Skeletal muscle satellite cell (primary cell): ENCODE results near the gene ZNF740.
"Not testable (repeated sequence)": the region's sequence is repeated elsewhere in the genome, so short reads cannot be mapped to it uniquely, and the experiment has no call there.

ENCODE experiments used
- H3K27me3 ChIP-seq: 2 replicates; pipeline ENCODE4 v1.7.0; 2013; ENCODE audit warnings: low read length; ENCODE audit not compliant: control insufficient read depth, insufficient read depth
- H3K36me3 ChIP-seq: 2 replicates; pipeline ENCODE4 v1.7.0; 2013; ENCODE audit warnings: mild to moderate bottlenecking, control low read depth, low read length; ENCODE audit not compliant: insufficient read depth
- H3K4me1 ChIP-seq: 2 replicates; pipeline ENCODE4 v1.7.0; 2013; ENCODE audit warnings: low read length; ENCODE audit not compliant: control insufficient read depth, insufficient read depth
- H3K4me2 ChIP-seq: 2 replicates; pipeline ENCODE4 v1.7.0; 2013; ENCODE audit warnings: mild to moderate bottlenecking, low read length
- H3K4me3 ChIP-seq: 2 replicates; pipeline ENCODE4 v1.7.0; 2013; ENCODE audit warnings: low read length
- H3K9ac ChIP-seq: 2 replicates; pipeline ENCODE4 v1.7.0; 2013; ENCODE audit warnings: mild to moderate bottlenecking, low read depth, low read length, moderate library complexity
- H3K9me3 ChIP-seq: replicated peaks from 2 replicates; pipeline ENCODE4 v1.7.0; 2013; ENCODE audit warnings: mild to moderate bottlenecking, control low read depth, low read length

The ZNF740 gene

GRCh38 chr12:53176750-53177149, 3.8 kb upstream of the ZNF740 start:
- Histone ChIP-seq H3K9me3 (no peaks in the 10 kb centered on the region), H3K27me3 (no peaks in the 10 kb centered on the region), H3K4me2 (no peak overlapping the region)

GRCh38 chr12:53177447-53177846, 3.1 kb upstream of the ZNF740 start:
- H3K36me3 ChIP-seq, H3K9ac ChIP-seq, H3K27me3 ChIP-seq, H3K4me3 ChIP-seq, H3K9me3 ChIP-seq, H3K4me2 ChIP-seq: not testable (repeated sequence)
- peaks cover 33% of the 10 kb centered on the region for H3K4me1 ChIP-seq

More at GRCh38 chr12:53176750-53177149, 3.8 kb upstream of the ZNF740 start:
- H3K36me3 ChIP-seq, result peaks cover 3% of the 10 kb centered on the region
- peaks cover 27% of the 10 kb centered on the region for H3K4me1 ChIP-seq
- H3K9ac ChIP-seq, result no peak overlapping the region
- H3K4me3 ChIP-seq, result no peak overlapping the region

GRCh38 chr12:53178803-53179202, 1.7 kb upstream of the ZNF740 start:
- not testable (repeated sequence) for H3K4me3 ChIP-seq, H3K27me3 ChIP-seq, H3K9me3 ChIP-seq, H3K9ac ChIP-seq, H3K4me2 ChIP-seq
- Histone ChIP-seq H3K4me1 (peaks cover 41% of the 10 kb centered on the region), H3K36me3 (peaks cover 22% of the 10 kb centered on the region)

- Histone ChIP-seq H3K36me3 (peaks cover 29% of the 10 kb centered on the region), H3K27me3 (no peaks in the 10 kb centered on the region), H3K4me1 (peaks cover 38% of the 10 kb centered on the region), H3K9me3 (no peaks in the 10 kb centered on the region), H3K4me2 (peak overlapping the region; percentile 88), H3K4me3 (peak overlapping the region; percentile 95), H3K9ac (peak overlapping the region; percentile 88)
Measured at GRCh38 chr12:53179687-53180219, 769 bp upstream of the ZNF740 start.

GRCh38 chr12:53180931-53181645, 566 bp downstream of the ZNF740 start:
- Histone ChIP-seq H3K4me2 (peak overlapping the region; percentile 88), H3K9ac (peak overlapping the region; percentile 88), H3K4me1 (peaks cover 31% of the 10 kb centered on the region), H3K9me3 (no peaks in the 10 kb centered on the region), H3K27me3 (no peaks in the 10 kb centered on the region), H3K36me3 (peaks cover 42% of the 10 kb centered on the region), H3K4me3 (peak overlapping the region; percentile 95)

- H3K9me3 ChIP-seq, result no peaks in the 10 kb centered on the region
- peak overlapping the region; percentile 88 for H3K4me2 ChIP-seq
- H3K27me3 ChIP-seq, result no peaks in the 10 kb centered on the region
- peaks cover 50% of the 10 kb centered on the region for H3K36me3 ChIP-seq
- H3K4me3 ChIP-seq, result peak overlapping the region; percentile 95
- H3K9ac ChIP-seq, result peak overlapping the region; percentile 88
- peaks cover 31% of the 10 kb centered on the region for H3K4me1 ChIP-seq
Measured at GRCh38 chr12:53181935-53182334, 1.4 kb downstream of the ZNF740 start.

GRCh38 chr12:53182903-53183302, 2.4 kb downstream of the ZNF740 start:
- H3K9ac ChIP-seq, result no peak overlapping the region
- H3K4me2 ChIP-seq, result peak overlapping the region; percentile 88
- peaks cover 60% of the 10 kb centered on the region for H3K36me3 ChIP-seq
- no peak overlapping the region for H3K4me3 ChIP-seq
- H3K9me3 ChIP-seq, result no peaks in the 10 kb centered on the region
- peaks cover 31% of the 10 kb centered on the region for H3K4me1 ChIP-seq
- H3K27me3 ChIP-seq, result no peaks in the 10 kb centered on the region

GRCh38 chr12:53184828-53185227, 4.3 kb downstream of the ZNF740 start:
- no peak overlapping the region for H3K4me3 ChIP-seq
- peaks cover 72% of the 10 kb centered on the region for H3K36me3 ChIP-seq

GRCh38 chr12:53185582-53186153, 5.1 kb downstream of the ZNF740 start:
- Histone ChIP-seq H3K9me3 (no peaks in the 10 kb centered on the region), H3K4me2 (no peak overlapping the region), H3K4me3 (no peak overlapping the region), H3K4me1 (peaks cover 23% of the 10 kb centered on the region), H3K27me3 (no peaks in the 10 kb centered on the region), H3K36me3 (peaks cover 72% of the 10 kb centered on the region), H3K9ac (no peak overlapping the region)

More at GRCh38 chr12:53184828-53185227, 4.3 kb downstream of the ZNF740 start:
- H3K27me3 ChIP-seq, result no peaks in the 10 kb centered on the region
- H3K9ac ChIP-seq, result no peak overlapping the region
- no peak overlapping the region for H3K4me2 ChIP-seq
- H3K9me3 ChIP-seq, result no peaks in the 10 kb centered on the region
- H3K4me1 ChIP-seq, result peaks cover 22% of the 10 kb centered on the region

GRCh38 chr12:53186745-53187144, 6.2 kb downstream of the ZNF740 start:
- peaks cover 18% of the 10 kb centered on the region for H3K4me1 ChIP-seq
- H3K4me3 ChIP-seq, result no peak overlapping the region
- no peak overlapping the region for H3K9ac ChIP-seq
- H3K36me3 ChIP-seq, result peaks cover 76% of the 10 kb centered on the region
- H3K27me3 ChIP-seq, result no peaks in the 10 kb centered on the region
- no peaks in the 10 kb centered on the region for H3K9me3 ChIP-seq
- no peak overlapping the region for H3K4me2 ChIP-seq

GRCh38 chr12:53187145-53187899, 6.8 kb downstream of the ZNF740 start:
- no peaks in the 10 kb centered on the region for H3K9me3 ChIP-seq
- H3K36me3 ChIP-seq, result peaks cover 72% of the 10 kb centered on the region
- H3K4me2 ChIP-seq, result no peak overlapping the region
- no peak overlapping the region for H3K9ac ChIP-seq
- peaks cover 13% of the 10 kb centered on the region for H3K4me1 ChIP-seq
- no peak overlapping the region for H3K4me3 ChIP-seq
- H3K27me3 ChIP-seq, result no peaks in the 10 kb centered on the region
